Transverse colon (tissue), 4 donors: ENCODE measurements around the gene FOXL3. TPM values are rescaled to one million over a fixed set of nuclear protein-coding genes. Genes with fewer than 3 reads are reported as not detected.

ENCODE experiments used
- DNase-seq: peaks from one replicate; pipeline ENCODE4 v3.0.0-alpha.2; 2019
- H3K27ac ChIP-seq, 4 donors: fragments of 200-600 bp; sonication (generic); 2 replicates each; pipeline ENCODE4 v1.5.1; 2016 to 2018; ENCODE audit warnings: inconsistent platforms in 4 of 4
- H3K27me3 ChIP-seq: fragments of 200-600 bp; sonication (generic); 2 replicates; pipeline ENCODE4 v1.5.1; 2017; ENCODE audit warnings: inconsistent platforms
- H3K36me3 ChIP-seq, 4 donors: fragments of 200-600 bp; sonication (generic); 2 replicates each; pipeline ENCODE4 v1.5.1; 2017 to 2019; ENCODE audit warnings: inconsistent platforms in 4 of 4
- H3K4me1 ChIP-seq, 4 donors: fragments of 200-600 bp; sonication (generic); 2 replicates each; pipeline ENCODE4 v1.5.1; 2017 to 2020; ENCODE audit warnings: inconsistent platforms in 4 of 4
- H3K4me3 ChIP-seq, 4 donors: fragments of 200-600 bp; sonication (generic); 1 replicate in 1 of 4; 2 replicates in 3 of 4; pipeline versions ENCODE4 v1.5.1 to v1.6.1; 2017 to 2019; ENCODE audit warnings: inconsistent platforms in 4 of 4
- H3K9me3 ChIP-seq, 2 donors: fragments of 200-600 bp; sonication (generic); 2 replicates each; pipeline ENCODE4 v1.5.1; 2017 to 2019; ENCODE audit warnings: inconsistent platforms in 2 of 2
- EP300 ChIP-seq: sonication (generic); formaldehyde crosslinking; IDR thresholded peaks from one replicate; pipeline ENCODE4 v1.6.1; 2017; ENCODE audit warnings: antibody characterized with exemption, low read depth
- POLR2A ChIP-seq: fragments of 450-650 bp; IDR thresholded peaks from one replicate; pipeline ENCODE4 v1.6.1; 2016; ENCODE audit warnings: antibody characterized with exemption, mild to moderate bottlenecking, moderate library complexity
- POLR2AphosphoS5 ChIP-seq, 3 donors: sonication (generic); formaldehyde crosslinking; IDR thresholded peaks; one replicate each; pipeline ENCODE4 v1.6.1; 2016; ENCODE audit warnings: antibody characterized with exemption in 3 of 3
- WGBS, 2 donors: methylation state at CpG; one replicate each; pipeline ENCODE4 v1.1.5; 2018; ENCODE audit warnings: low coverage in 1 of 2; 5-methylcytosine and 5-hydroxymethylcytosine counted together
- in situ Hi-C, 4 donors: fragments of 200-750 bp; cut with MboI; loops; one replicate each; pipeline versions ENCODE4 v1.15.0 to v1.15.1; 2017; ENCODE audit warnings: low sequenced_read_pairs in 3 of 4, low pct_ligation_motif_present in 1 of 4, low pct_unique_long_range_greater_than_20kb in 1 of 4
- intact Hi-C: fragments of 100-400 bp; cut with DNase I; formaldehyde crosslinking; loops from one replicate; pipeline ENCODE4 v1.15.1; 2023; ENCODE audit warnings: low total_unique reads
- total RNA-seq, 4 donors: library from RNA; depleted of rRNA; stranded (reverse); fragments of >200 nt; gene quantifications; one replicate each; pipeline ENCODE4 v1.1.0, GENCODE V29; 2016
- TF ChIP-seq, protein P1 (sequence below), 5 experiments: fragments of 200-600 bp in 3 of 5; fragments of 450-650 bp in 2 of 5; sonication (generic) in 3 of 5; IDR thresholded peaks; 1 replicate in 2 of 5; 2 replicates in 3 of 5; pipeline ENCODE4 v1.5.1; 2016 to 2017; ENCODE audit warnings: antibody characterized with exemption in 5 of 5, inconsistent platforms in 3 of 5, mild to moderate bottlenecking in 2 of 5, moderate library complexity in 1 of 5

Gene FOXL3
- total RNA-seq, 4 donors from 2014 or later = not detected

GRCh38 chr7:289209-289755, 688 bp upstream of the FOXL3 start:
- H3K27ac ChIP-seq = no peak overlapping the region
- intact Hi-C loops (no loop called here), in situ Hi-C loops (no loop called here)
- peaks cover 61% of the 10 kb centered on the region for H3K27me3 ChIP-seq
- H3K36me3 ChIP-seq = no peaks in the 10 kb centered on the region
- WGBS, 2 donors = 63% methylated on average over 46 of the region's 46 CpGs; no CpG with 5 or more reads in 1 of the 2 donors
- H3K4me3 ChIP-seq = no peak overlapping the region
- no peak for DNase-seq
- no peaks in the 10 kb centered on the region for H3K9me3 ChIP-seq
- TF ChIP-seq POLR2A (no peak), POLR2AphosphoS5 (IDR thresholded peaks at IDR 0.05) (no peak), EP300 (no peak)
- TF ChIP-seq, protein P1, sequence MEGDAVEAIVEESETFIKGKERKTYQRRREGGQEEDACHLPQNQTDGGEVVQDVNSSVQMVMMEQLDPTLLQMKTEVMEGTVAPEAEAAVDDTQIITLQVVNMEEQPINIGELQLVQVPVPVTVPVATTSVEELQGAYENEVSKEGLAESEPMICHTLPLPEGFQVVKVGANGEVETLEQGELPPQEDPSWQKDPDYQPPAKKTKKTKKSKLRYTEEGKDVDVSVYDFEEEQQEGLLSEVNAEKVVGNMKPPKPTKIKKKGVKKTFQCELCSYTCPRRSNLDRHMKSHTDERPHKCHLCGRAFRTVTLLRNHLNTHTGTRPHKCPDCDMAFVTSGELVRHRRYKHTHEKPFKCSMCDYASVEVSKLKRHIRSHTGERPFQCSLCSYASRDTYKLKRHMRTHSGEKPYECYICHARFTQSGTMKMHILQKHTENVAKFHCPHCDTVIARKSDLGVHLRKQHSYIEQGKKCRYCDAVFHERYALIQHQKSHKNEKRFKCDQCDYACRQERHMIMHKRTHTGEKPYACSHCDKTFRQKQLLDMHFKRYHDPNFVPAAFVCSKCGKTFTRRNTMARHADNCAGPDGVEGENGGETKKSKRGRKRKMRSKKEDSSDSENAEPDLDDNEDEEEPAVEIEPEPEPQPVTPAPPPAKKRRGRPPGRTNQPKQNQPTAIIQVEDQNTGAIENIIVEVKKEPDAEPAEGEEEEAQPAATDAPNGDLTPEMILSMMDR (IDR thresholded peaks at IDR 0.05) = no peak
- peaks cover 9 to 39% (median 20%) of the 10 kb centered on the region in 4 donors for H3K4me1 ChIP-seq

DNA sequence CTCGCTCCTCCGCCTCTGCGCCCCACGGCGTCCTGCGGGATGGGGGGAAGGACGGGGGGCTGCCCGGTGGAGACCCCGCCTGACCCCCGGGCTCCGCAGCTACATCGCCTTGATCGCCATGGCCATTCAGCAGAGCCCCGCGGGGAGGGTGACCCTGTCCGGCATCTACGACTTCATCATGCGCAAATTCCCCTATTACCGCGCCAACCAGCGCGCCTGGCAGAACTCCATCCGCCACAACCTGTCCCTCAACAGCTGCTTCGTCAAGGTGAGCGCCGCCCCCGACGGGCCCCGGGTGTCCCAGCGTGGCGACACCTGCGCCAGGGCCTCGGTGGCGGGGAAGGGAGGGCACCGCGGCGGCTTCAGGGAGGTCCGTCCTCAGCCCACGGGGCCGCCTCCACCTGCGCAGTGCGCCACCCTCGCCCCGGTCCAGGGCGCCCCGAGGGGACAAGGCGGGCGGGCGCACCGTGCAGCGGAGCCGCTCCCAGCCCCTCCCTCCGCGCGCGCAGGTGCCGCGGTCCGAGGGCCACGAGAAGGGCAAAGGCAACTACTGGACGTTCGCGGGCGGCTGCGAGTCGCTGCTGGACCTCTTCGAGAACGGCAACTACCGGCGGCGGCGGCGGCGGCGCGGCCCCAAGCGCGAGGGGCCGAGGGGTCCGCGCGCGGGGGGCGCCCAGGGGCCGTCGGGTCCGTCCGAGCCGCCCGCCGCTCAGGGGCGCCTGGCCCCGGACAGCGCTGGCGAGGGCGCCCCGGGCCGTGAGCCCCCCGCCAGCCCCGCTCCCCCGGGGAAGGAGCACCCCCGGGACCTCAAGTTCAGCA, 793 bp downstream of the FOXL3 start:
- intact Hi-C loops (no loop called here), in situ Hi-C loops (no loop called here)
- no peak overlapping the region for H3K27ac ChIP-seq
- TF ChIP-seq, protein P1 (IDR thresholded peaks at IDR 0.05) = no peak
- TF ChIP-seq EP300 (no peak), POLR2A (no peak), POLR2AphosphoS5 (IDR thresholded peaks at IDR 0.05) (no peak)
- H3K9me3 ChIP-seq = no peaks in the 10 kb centered on the region
- peak overlapping the region in 2 of 4 donors; percentile 12 to 14 for H3K4me3 ChIP-seq
- DNase-seq = peak; percentile 39
- 32% methylated on average over 84 of the region's 102 CpGs; no CpG with 5 or more reads in 1 of the 2 donors for WGBS, 2 donors
- no peaks in the 10 kb centered on the region for H3K36me3 ChIP-seq
- peaks cover 71% of the 10 kb centered on the region for H3K27me3 ChIP-seq
- peaks cover 4 to 35% (median 19%) of the 10 kb centered on the region in 4 donors for H3K4me1 ChIP-seq

- no peak overlapping the region for H3K4me3 ChIP-seq
- DNase-seq = no peak
- H3K9me3 ChIP-seq = no peaks in the 10 kb centered on the region
- peaks cover 0 to 27% (median 14%) of the 10 kb centered on the region in 4 donors for H3K4me1 ChIP-seq
- no peak overlapping the region for H3K27ac ChIP-seq
- H3K36me3 ChIP-seq = no peaks in the 10 kb centered on the region
- no peak for TF ChIP-seq POLR2A
- no peak for TF ChIP-seq POLR2AphosphoS5 (IDR thresholded peaks at IDR 0.05)
- TF ChIP-seq, protein P1 (IDR thresholded peaks at IDR 0.05) = no peak
- in situ Hi-C loops = no loop called here
- 66 to 86% methylated on average over 6 to 21 of the region's 21 CpGs for whole genome bisulfite sequencing, 2 donors
- intact Hi-C loops = no loop called here
- H3K27me3 ChIP-seq = peaks cover 67% of the 10 kb centered on the region
Observed at GRCh38 chr7:291373-292092, 1.6 kb downstream of the FOXL3 start.

GRCh38 chr7:292226-292625, 2.3 kb downstream of the FOXL3 start:
- H3K4me3 ChIP-seq = no peak overlapping the region
- peaks cover 0 to 25% (median 13%) of the 10 kb centered on the region in 4 donors for H3K4me1 ChIP-seq
- 85 to 87% methylated on average over 6 to 7 of the region's 7 CpGs for WGBS, 2 donors
- no peak for TF ChIP-seq EP300
- no peak for TF ChIP-seq POLR2A
- no peak for TF ChIP-seq POLR2AphosphoS5 (IDR thresholded peaks at IDR 0.05)
- TF ChIP-seq, protein P1 (IDR thresholded peaks at IDR 0.05) = no peak
- H3K36me3 ChIP-seq = no peaks in the 10 kb centered on the region
- H3K9me3 ChIP-seq = no peaks in the 10 kb centered on the region
- peaks cover 67% of the 10 kb centered on the region for H3K27me3 ChIP-seq
- DNase-seq = no peak
- in situ Hi-C loops = no loop called here
- intact Hi-C loops = no loop called here
- no peak overlapping the region for H3K27ac ChIP-seq
